Stimulated activated naive CD8-positive, alpha-beta T cell treated with anti-CD3 and anti-CD28 coated beads, Interleukin-15, amount 100 ng/mL, for 72 hours (primary cell): ENCODE data around the gene CDKN2B.
A peak's percentile ranks its signal among the peaks of the same experiment; 100 is the strongest.

Experiments
- ATAC-seq: fragments of 150-1000 bp; cut with Tn5 transposase; 2 replicates; pipeline ENCODE4 v1.10.0; 2021; ENCODE audit warnings: mild to moderate bottlenecking, moderate library complexity
- DNase-seq, 2 donors: peaks; one replicate each; pipeline ENCODE4 v3.0.0; 2021 to 2022
- H3K27ac Mint-ChIP-seq, 2 donors: one replicate each; pipeline ENCODE4 v1.8.0; 2022; ENCODE audit warnings: mild to moderate bottlenecking in 2 of 2, mixed read lengths in 2 of 2, moderate library complexity in 2 of 2
- H3K27me3 Mint-ChIP-seq: one replicate; pipeline ENCODE4 v1.8.0; 2022; ENCODE audit warnings: mixed read lengths
- H3K4me1 Mint-ChIP-seq: one replicate; pipeline ENCODE4 v1.8.0; 2022; ENCODE audit warnings: mild to moderate bottlenecking, mixed read lengths
- H3K4me3 Mint-ChIP-seq, 2 donors: one replicate each; pipeline ENCODE4 v1.8.0; 2022; ENCODE audit warnings: mild to moderate bottlenecking in 2 of 2, mixed read lengths in 2 of 2, moderate library complexity in 1 of 2
- H3K9me3 Mint-ChIP-seq, 2 donors: one replicate each; pipeline ENCODE4 v1.8.0; 2022; ENCODE audit warnings: mixed read lengths in 2 of 2

CDKN2B gene

GRCh38 chr9:22041344-22041743 is 32.2 kb upstream of the CDKN2B start:
- H3K4me1 Mint-ChIP-seq: peaks cover 33% of the 10 kb centered on the region
- DNase-seq (no peak), ATAC-seq (no peak)
- H3K9me3 Mint-ChIP-seq: no peaks in the 10 kb centered on the region
- peaks cover 33% of the 10 kb centered on the region for H3K27me3 Mint-ChIP-seq
- H3K4me3 Mint-ChIP-seq: no peak overlapping the region
- H3K27ac Mint-ChIP-seq: no peak overlapping the region

- Mint-ChIP-seq H3K4me1 (peaks cover 33% of the 10 kb centered on the region), H3K27ac (no peak overlapping the region)
- ATAC-seq: peak; percentile 62
These were observed 31.7 kb upstream of the CDKN2B start for GRCh38 chr9:22040760-22041159.

GRCh38 chr9:22039258-22039657 is 30.2 kb upstream of the CDKN2B start:
- Mint-ChIP-seq H3K4me3 (no peak overlapping the region), H3K9me3 (no peaks in the 10 kb centered on the region), H3K27ac (no peak overlapping the region), H3K4me1 (peaks cover 33% of the 10 kb centered on the region), H3K27me3 (peaks cover 26% of the 10 kb centered on the region)
- DNase-seq (no peak), ATAC-seq (no peak)

More at GRCh38 chr9:22040760-22041159, 31.7 kb upstream of the CDKN2B start:
- DNase-seq: no peak
- Mint-ChIP-seq H3K4me3 (no peak overlapping the region), H3K9me3 (no peaks in the 10 kb centered on the region), H3K27me3 (peaks cover 33% of the 10 kb centered on the region)

GRCh38 chr9:22037954-22038690 is 29.0 kb upstream of the CDKN2B start:
- Mint-ChIP-seq H3K4me3 (no peak overlapping the region), H3K4me1 (peaks cover 33% of the 10 kb centered on the region)
- no peak for DNase-seq

GRCh38 chr9:22036866-22037626 is 27.9 kb upstream of the CDKN2B start:
- DNase-seq (no peak), ATAC-seq (no peak)
- Mint-ChIP-seq H3K9me3 (no peaks in the 10 kb centered on the region), H3K4me3 (no peak overlapping the region), H3K27me3 (peaks cover 29% of the 10 kb centered on the region), H3K4me1 (peaks cover 33% of the 10 kb centered on the region), H3K27ac (peak overlapping the region in 1 of 2 donors; percentile 48)

More at GRCh38 chr9:22037954-22038690, 29.0 kb upstream of the CDKN2B start:
- no peak for ATAC-seq
- Mint-ChIP-seq H3K9me3 (no peaks in the 10 kb centered on the region), H3K27ac (no peak overlapping the region), H3K27me3 (peaks cover 21% of the 10 kb centered on the region)

- Mint-ChIP-seq H3K4me3 (no peak overlapping the region), H3K27ac (no peak overlapping the region), H3K9me3 (no peaks in the 10 kb centered on the region), H3K27me3 (peaks cover 19% of the 10 kb centered on the region), H3K4me1 (peaks cover 24% of the 10 kb centered on the region)
- DNase-seq (no peak), ATAC-seq (peak; percentile 82)
These were observed 26.5 kb upstream of the CDKN2B start for GRCh38 chr9:22035591-22036011.

GRCh38 chr9:22033012-22033630 is 24.0 kb upstream of the CDKN2B start:
- DNase-seq (no peak), ATAC-seq (no peak)
- no peak overlapping the region for H3K27ac Mint-ChIP-seq
- H3K4me1 Mint-ChIP-seq: peaks cover 20% of the 10 kb centered on the region
- H3K4me3 Mint-ChIP-seq: no peak overlapping the region
- peaks cover 18% of the 10 kb centered on the region for H3K27me3 Mint-ChIP-seq
- H3K9me3 Mint-ChIP-seq: no peaks in the 10 kb centered on the region

GRCh38 chr9:22031655-22032411 is 22.7 kb upstream of the CDKN2B start:
- Mint-ChIP-seq H3K9me3 (no peaks in the 10 kb centered on the region), H3K4me1 (peaks cover 11% of the 10 kb centered on the region), H3K27ac (no peak overlapping the region), H3K27me3 (peaks cover 18% of the 10 kb centered on the region), H3K4me3 (no peak overlapping the region)
- no peak for DNase-seq
- ATAC-seq: no peak

- ATAC-seq: no peak
- no peak for DNase-seq
- peaks cover 18% of the 10 kb centered on the region for H3K27me3 Mint-ChIP-seq
- peaks cover under 1% of the 10 kb centered on the region for H3K4me1 Mint-ChIP-seq
- H3K4me3 Mint-ChIP-seq: no peak overlapping the region
- H3K9me3 Mint-ChIP-seq: no peaks in the 10 kb centered on the region
- H3K27ac Mint-ChIP-seq: no peak overlapping the region
These were observed 21.0 kb upstream of the CDKN2B start for GRCh38 chr9:22030101-22030598.

GRCh38 chr9:22029231-22029630 is 20.1 kb upstream of the CDKN2B start:
- peaks cover 23% of the 10 kb centered on the region for H3K27me3 Mint-ChIP-seq
- ATAC-seq (no peak), DNase-seq (no peak)
- H3K4me1 Mint-ChIP-seq: no peaks in the 10 kb centered on the region
- H3K9me3 Mint-ChIP-seq: no peaks in the 10 kb centered on the region
- no peak overlapping the region for H3K27ac Mint-ChIP-seq
- H3K4me3 Mint-ChIP-seq: no peak overlapping the region

- H3K4me1 Mint-ChIP-seq: no peaks in the 10 kb centered on the region
- no peaks in the 10 kb centered on the region for H3K9me3 Mint-ChIP-seq
- no peak overlapping the region for H3K4me3 Mint-ChIP-seq
- ATAC-seq (peak; percentile 35), DNase-seq (no peak)
- H3K27me3 Mint-ChIP-seq: peaks cover 31% of the 10 kb centered on the region
- no peak overlapping the region for H3K27ac Mint-ChIP-seq
These were observed 19.3 kb upstream of the CDKN2B start for GRCh38 chr9:22028394-22028793.

- H3K9me3 Mint-ChIP-seq: peaks cover 7% of the 10 kb centered on the region in 2 donors
- peaks cover 40% of the 10 kb centered on the region for H3K27me3 Mint-ChIP-seq
- no peak for ATAC-seq
- peaks cover 4% of the 10 kb centered on the region for H3K4me1 Mint-ChIP-seq
- DNase-seq: no peak
- H3K4me3 Mint-ChIP-seq: no peak overlapping the region
- H3K27ac Mint-ChIP-seq: no peak overlapping the region
These were observed 17.6 kb upstream of the CDKN2B start for GRCh38 chr9:22026696-22027095.

GRCh38 chr9:22022396-22022795 is 13.3 kb upstream of the CDKN2B start:
- Mint-ChIP-seq H3K9me3 (peaks cover 8 to 15% of the 10 kb centered on the region in 2 donors), H3K27me3 (peaks cover 69% of the 10 kb centered on the region), H3K27ac (no peak overlapping the region)

GRCh38 chr9:22010866-22011625 is 1.9 kb upstream of the CDKN2B start:
- DNase-seq (no peak), ATAC-seq (no peak)
- Mint-ChIP-seq H3K27me3 (peaks cover 65% of the 10 kb centered on the region), H3K27ac (no peak overlapping the region), H3K4me3 (no peak overlapping the region), H3K9me3 (no peaks in the 10 kb centered on the region), H3K4me1 (peaks cover 18% of the 10 kb centered on the region)

More at GRCh38 chr9:22022396-22022795, 13.3 kb upstream of the CDKN2B start:
- Mint-ChIP-seq H3K4me1 (peaks cover 5% of the 10 kb centered on the region), H3K4me3 (no peak overlapping the region)
- DNase-seq: no peak
- ATAC-seq: no peak
